ENCODE measurements around the gene CCM2L.

Gene CCM2L

GRCh38 chr20:32062776-32063170, 52.5 kb downstream of the CCM2L start:
- DNase-seq = no peak

- DNase-seq = no peak
Measured at GRCh38 chr20:32063695-32064094, 53.5 kb downstream of the CCM2L start.

DNA sequence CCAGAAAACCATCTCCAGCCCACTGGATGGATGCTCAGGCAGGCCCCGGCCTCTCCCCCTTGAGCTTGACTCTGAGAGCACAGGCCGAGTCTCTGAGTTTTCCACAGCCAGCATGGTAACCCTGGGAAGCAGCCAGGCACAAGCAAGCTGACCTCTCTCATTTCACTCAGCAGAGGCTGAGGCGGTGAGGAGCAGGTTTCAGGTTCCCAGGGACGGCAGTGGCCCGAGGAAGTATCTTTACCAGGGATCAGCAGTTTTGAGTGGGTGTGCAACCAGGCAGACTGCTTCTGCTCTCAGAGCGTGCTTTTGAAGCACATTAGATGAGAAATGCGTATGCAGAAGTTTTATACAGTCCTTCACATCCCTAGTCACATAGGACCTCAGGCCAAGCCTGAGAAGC, 54.4 kb downstream of the CCM2L start:
- no peak for DNase-seq

GRCh38 chr20:32067234-32067821, 57.1 kb downstream of the CCM2L start:
- no peak for DNase-seq

- DNase-seq = no peak
Measured at GRCh38 chr20:32068174-32068573, 57.9 kb downstream of the CCM2L start.

- no peak for DNase-seq
Measured at GRCh38 chr20:32069711-32070110, 59.5 kb downstream of the CCM2L start.

DNA sequence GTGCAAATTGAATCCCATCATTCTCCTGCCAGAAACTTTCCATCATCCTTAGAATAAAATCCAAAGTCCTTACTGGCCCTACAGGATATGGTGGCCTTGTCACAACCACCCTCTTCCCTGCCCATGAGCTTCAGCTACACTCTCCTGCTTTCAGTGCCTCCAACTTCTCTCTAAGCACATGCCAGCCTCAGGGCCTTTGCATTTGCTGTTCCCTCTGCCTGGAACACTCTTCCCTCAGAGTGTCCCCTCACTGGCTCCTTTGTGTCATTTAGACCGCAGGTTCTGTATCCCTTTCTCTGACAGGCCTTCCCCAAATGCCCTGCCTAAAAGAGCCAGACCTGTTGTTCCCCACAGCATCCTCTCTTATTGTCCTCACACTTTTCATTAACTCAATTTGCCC, 60.0 kb downstream of the CCM2L start:
- no peak for DNase-seq

DNA sequence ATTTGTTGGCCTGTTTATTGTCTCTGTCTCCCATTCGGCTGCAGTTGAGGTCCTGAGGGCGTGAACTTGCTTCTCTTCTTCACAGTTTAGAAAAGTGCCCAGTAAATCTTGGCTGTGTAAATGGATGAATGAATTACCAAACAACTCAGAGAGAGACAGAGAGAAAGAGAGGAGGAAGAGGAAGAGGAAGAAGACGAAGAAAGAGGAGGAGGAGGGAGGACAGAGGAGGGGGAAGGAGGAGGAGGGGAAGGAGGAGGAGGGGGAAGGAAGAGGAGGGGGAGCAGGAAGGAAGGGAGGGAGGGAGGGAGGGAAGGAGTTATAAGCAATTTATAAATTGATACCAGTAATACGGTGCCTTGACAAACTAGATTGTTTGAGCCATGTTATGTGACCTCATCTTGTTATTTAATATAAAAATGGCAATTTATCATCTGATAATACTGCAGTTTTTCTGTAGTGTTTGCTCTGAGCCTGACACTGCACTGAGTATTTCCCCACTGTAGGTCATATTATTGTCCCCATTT, 60.5 kb downstream of the CCM2L start:
- DNase-seq = no peak

DNA sequence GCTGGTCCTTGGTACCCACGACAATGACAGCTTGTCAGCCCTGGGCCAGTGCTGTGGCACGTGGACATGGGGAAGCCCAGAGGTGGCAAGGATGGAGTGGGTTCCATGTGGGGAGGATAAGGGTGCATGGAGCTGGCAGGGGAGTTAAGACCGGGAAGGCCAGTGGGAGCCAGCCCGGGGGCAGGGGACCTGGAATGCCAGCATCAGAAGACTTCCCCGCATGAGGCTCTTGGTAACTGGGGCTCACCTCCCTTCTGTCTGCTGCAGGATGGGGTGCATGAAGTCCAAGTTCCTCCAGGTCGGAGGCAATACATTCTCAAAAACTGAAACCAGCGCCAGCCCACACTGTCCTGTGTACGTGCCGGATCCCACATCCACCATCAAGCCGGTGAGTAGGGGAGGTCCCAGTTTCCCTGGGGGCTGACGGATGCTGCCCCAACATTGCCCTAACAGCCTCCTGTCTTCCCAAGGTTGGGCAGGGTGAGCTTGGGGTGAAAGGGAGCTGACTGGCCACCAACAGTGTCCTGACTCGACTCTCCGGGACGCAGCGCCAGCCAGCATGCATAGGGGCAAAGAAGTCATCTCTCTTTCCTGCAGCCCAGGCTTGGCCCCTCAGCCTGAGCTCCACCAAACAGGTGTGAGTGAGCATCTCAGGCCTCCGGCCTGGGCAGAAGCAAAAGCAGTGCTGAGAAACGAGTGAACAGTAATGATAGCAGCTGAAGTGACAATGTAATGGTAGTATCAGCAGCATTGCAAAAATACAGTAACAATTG, 61.3 kb downstream of the CCM2L start:
- DNase-seq = no peak

- no peak for DNase-seq
Measured at GRCh38 chr20:32072168-32072750, 62.0 kb downstream of the CCM2L start.

DNA sequence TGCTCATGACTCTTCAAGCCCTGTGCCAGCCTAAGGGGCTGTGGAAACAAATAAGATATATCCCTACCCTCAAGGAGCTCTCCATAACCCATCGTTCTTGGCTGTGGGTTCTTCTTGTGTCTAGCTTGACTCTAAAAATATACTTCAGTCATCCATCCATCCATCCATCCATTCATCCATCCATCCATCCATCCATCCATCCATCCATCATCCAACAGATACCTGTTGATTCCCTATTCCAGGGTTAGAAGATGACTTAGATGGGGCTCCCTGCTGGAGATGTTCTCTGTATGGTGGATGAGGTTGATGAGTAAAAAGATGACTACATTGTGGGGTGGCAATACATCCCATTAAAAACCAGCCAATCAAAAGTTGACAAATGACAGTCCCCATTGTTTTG, 65.3 kb downstream of the CCM2L start:
- no peak for DNase-seq

DNA sequence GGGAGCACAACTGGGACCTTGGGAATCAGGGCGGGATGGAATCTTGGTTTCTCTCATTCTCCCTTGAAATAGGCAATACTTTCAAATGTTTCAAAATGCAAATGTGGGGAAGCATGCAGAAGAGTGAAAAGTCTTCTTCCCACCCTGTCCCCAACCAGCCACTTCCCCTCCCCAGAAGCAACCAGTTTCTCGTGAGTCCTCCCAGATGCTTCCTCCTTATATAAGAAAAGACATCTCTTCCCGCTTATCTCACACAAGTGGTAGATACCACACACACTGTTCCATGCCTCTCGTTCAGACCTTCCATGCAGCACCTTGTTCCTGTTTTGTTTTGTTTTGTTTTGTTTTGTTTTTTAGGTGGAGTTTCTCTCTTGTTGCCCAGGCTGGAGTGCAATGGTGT, 67.0 kb downstream of the CCM2L start:
- no peak for DNase-seq

DNA sequence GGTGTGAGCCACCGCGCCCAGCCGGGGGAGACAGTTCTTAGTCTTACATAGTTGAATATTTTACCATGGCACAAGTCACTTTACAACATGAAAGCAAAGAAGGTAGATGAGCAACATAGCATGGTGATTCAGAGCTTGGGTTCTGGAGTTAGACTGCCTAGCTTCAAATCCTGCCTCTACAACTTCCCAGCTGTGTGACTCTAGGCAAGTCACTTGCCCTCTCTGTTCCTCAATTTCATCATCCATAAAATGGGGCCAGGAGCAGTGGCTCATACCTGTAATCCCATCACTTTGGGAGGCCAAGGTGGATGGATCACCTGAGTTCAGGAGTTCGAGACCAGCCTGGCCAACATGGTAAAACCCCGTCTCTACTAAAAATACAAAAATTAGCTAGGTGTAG, 68.1 kb downstream of the CCM2L start:
- no peak for DNase-seq

DNA sequence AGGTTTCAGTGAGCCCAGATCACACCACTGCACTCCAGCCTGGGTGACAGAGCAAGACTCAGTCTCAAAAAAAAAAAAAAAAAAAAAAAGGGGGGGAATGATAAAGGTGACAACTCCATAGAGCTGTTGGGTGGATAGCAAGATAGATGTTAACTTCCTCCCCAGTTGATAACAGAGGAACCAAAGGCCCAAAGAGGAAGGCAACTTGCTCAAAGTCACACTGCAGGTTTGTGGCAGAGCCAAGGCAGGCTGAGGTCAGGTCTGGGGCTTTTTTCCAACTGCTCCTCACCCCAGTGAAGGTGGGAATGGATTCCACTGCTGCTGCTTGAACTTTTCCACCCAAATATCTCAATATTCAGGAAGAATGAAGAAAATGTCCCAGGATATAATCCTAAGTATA, 68.6 kb downstream of the CCM2L start:
- no peak for DNase-seq

- no peak for DNase-seq
Measured at GRCh38 chr20:32079655-32080109, 69.4 kb downstream of the CCM2L start.

DNA sequence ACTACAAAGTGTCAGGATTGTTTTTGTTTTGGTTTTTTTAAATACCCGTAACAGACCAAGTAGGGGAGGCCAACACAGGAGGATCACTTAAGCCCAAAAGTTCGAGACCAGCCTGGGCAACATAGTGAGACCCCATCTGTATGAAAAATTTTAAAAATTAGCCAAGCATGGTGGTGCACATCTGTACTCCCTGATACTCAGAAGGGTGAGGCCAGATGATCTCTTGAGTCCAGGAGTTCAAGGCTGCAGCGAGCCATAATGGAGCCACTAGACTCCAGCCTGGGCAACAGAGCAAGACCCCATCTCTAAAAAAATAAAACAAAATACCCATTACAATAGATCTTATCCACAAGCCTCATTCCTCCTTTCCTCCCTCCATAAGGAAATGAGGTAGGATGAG, 70.5 kb downstream of the CCM2L start:
- DNase-seq = no peak

All from activated naive CD4-positive, alpha-beta T cell (primary cell).